Measurements from ENCODE around the gene GMPPA.

Gene GMPPA

DNA sequence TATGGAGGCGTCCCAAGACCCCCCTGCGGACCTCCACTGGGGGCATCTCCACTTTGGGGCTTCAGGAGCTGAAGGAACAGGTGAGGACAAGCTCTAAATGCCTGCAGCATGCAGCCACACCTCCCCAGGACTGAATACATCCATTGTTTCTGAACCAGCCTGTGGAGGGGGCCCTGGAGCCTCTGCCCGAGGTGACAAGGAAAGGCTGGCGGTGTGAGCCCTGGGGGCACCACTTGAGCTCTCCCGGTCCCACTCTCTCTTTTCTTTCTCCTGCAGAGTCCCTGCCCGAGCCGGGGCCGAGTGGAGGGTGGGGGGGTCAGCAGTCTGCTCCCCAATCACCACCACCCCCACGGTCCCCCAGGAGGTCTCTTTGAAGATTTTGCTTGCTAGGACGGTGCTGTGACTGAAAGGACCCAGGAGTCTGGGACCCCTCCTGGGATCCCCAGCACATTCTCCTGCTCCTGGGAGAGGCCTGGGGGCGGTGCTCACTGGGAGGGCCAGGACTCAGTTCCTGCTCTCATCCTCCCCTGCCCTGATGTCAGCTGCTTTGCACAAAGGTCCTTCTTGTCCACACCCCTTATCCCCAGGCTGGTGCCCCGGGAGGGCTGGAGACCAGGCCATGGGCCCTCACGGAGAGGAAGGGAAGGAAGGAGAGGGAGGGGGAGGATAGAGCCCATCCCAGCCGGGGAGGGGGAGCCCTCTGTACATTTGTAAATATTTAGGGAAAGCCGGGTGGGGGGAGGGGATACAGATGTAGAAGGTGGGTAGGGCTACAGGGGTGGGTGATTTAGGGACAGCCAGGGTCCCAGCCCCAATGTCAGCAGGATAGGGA is 39.2 kb downstream of the GMPPA start:
- DNase-seq (ENCODE audit: low read depth in 3 of 3, low spot score in 1 of 3) = no peak

DNA sequence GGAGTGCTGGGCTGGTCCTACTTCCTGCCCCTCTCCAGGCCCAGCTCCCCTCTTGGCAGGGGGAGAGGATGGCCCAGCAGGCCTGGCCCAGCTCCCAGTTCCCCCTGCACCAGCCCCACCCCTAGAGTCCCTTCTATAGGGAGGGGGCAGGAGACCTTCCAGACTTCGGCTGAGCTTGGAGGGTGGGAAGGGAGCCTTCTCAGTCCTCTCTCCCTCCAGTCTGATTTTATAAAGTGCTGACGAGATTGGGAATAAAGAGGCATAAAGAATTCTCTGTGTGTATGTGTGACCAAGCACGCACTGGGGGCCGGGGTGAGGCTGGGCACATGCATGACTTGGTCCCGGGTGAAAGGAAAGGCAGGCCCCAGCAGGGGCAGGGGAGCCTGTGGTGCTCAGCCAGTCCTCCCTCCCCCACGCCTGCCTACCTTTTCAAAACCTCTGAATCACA is 39.8 kb downstream of the GMPPA start:
- DNase-seq (ENCODE audit: low read depth in 3 of 3, low spot score in 1 of 3) = no peak

DNA sequence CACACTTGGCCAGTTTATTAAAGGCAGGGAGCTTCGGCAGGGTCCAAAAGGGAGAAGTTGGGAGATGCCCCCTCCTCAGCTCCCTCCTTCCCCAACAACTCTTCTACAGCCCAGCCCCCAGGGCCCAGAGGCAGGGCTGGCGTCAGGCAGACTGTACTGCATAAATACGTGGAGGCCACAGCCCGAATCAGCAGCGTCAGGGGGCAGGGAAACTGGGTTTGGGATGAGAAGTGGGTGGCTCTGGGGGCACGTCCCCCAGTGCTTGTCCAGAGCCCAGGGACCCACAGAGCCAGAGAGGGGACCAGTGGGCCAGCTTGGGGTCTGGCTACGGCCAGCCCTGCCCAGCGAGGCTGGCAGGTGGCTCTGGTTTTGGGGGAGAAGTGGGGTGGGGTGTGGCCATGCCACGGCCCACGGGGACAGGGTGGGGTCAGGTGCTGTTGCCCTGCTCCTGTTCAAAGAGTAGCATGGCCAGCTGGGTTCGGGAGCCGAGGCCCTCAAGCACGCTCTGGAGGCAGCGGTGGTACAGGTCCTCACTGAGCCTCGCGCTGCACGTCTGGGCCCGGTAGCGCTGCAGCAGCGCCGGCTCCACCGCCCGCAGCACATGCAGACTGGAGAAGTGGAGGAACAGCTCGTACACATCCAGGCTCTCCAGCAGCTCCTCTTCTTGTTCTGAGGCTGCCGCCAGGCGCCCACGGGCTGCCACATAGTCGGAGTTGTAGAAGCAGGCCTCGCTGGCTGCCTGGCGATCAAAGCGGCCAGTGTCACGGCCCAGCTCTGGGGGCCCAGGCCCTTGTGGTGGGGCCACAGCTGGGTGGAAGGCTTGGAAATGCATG is 40.5 kb downstream of the GMPPA start:
- no peak for DNase-seq (ENCODE audit: low read depth in 3 of 3, low spot score in 1 of 3)

DNA sequence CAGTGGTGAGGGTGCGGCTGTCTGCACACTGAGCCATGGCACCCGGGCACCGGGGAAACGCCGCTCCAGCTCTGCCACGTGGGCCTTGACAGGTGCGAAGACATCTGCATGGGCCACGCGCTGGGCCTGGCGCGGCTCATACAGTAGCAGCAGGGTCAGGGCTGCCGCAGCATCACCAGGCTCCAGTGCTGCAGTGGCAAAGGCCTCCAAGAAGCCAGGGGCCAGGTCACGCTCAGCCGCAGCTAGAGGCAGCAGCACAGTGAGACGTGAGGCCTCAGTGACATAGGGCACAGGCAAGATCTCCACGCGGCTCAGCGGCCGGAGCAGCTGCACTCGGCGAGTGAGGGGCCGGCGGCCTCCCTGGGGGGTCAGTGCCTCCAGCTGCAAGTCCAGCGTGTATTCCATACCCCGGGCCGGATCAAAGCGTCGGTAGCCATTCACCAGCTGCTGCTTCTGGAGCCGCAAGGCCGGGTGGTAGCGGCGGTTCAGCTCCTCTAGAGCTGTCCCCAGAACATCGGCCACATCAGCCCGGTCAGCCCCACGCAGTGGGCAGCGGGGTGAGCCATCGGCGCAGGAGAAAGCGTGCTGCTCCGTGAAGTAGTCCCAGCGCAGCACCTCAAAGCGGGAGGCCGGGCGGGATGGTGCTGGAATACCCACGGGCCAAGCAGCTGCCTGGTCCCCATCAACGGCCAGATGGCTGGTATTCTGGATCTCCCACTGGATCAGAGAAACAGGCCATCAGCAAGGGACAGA is 41.4 kb downstream of the GMPPA start:
- no peak for DNase-seq (ENCODE audit: low read depth in 3 of 3, low spot score in 1 of 3)

DNA sequence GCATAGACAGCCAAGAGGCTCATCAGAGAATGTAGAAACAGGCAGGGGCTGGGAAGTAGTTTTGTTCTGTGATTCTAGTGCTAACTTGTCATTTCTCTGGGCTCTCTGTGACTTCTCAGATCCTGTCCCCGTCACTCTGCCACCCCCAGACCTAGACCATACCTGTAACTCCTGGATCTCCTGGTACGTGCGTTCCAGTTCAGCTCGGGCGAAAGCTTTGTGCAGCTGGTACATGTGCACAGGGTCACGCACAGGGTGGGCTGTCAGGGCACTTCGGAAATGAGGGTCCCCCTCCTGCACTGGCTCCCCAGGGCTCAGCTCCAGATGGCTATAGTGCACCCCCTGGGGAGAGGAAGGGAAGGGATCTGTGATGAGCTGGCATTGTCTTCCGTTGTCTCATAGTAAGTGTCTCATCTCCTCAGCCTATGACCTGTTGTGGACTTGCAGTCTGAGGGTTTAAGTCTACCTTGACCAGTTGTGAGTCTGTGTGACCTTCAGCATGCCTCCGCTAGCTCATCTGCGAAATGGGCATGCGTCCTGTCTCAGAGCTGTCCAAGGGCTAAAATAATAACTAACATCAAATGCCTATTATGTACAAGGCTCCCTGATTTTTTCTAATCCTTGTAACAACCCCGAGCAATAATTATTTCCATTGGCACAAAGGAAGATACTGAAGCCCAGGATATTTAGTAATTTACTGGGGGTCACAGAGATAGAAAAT is 42.3 kb downstream of the GMPPA start:
- DNase-seq (ENCODE audit: low read depth in 3 of 3, low spot score in 1 of 3) = no peak

DNA sequence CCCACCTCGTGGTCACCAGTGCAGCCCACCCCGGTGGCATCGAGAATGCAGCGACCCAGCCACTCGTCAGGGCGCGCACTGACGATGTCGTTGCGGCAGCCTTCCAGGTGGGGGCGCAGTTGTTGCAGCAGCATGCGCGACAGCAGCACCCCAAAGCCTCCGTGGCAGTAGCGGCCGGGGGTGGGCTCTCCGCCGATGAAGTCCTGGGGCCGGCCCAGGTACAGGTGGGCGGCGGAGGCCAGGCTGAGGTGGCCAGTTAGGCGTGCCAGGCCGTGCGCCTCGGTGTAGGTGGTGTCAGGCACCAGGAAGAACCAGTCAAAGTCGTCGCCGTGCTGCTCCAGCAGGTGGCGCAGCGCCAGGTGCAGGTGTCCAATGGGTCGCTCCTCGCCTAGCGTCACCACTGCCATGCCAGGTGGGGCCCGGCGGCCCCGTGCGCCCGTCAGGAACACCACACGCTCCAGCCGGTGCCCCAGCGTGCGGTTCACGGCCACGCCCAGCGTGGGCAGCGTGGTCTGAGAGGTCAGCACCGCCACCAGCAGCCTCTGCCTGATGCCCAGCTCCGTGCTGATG is 43.0 kb downstream of the GMPPA start:
- peak; percentile 64 to 82 (median 65) for DNase-seq (ENCODE audit: low read depth in 3 of 3, low spot score in 1 of 3)

DNA sequence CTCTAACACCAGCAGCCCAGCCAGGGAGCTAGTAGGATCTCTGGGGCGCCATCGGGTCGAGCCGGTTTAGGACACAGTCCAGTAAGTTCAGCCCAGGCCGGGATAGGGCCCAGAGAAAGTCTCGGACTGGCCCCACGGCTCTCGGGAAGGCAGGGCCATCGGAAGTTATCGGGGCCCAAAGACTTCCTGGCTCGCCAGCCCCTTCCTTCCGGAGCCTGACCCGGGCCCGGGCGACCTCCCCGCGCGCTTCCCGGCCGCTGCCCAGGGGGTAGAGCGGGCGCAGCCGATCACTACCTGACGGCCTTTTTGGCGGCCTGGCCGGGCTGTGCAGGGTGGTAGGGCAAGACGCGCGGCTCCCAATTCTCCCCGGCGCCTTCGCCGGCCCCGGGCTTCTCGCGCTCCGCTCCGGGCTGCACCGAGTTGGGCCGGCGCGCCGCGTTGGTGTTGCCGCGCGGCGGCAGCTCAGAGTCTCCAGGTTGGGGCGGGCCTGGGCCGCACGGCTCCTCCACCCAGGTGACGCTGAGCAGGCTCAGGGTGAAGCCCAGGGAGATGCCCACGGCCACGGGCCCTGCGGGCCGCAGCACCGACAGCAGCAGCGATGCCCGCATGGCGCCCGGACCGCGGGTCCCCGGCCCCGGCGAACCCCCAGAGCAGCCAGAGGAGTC is 44.4 kb downstream of the GMPPA start:
- no peak for DNase-seq (ENCODE audit: low read depth in 3 of 3, low spot score in 1 of 3)

DNA sequence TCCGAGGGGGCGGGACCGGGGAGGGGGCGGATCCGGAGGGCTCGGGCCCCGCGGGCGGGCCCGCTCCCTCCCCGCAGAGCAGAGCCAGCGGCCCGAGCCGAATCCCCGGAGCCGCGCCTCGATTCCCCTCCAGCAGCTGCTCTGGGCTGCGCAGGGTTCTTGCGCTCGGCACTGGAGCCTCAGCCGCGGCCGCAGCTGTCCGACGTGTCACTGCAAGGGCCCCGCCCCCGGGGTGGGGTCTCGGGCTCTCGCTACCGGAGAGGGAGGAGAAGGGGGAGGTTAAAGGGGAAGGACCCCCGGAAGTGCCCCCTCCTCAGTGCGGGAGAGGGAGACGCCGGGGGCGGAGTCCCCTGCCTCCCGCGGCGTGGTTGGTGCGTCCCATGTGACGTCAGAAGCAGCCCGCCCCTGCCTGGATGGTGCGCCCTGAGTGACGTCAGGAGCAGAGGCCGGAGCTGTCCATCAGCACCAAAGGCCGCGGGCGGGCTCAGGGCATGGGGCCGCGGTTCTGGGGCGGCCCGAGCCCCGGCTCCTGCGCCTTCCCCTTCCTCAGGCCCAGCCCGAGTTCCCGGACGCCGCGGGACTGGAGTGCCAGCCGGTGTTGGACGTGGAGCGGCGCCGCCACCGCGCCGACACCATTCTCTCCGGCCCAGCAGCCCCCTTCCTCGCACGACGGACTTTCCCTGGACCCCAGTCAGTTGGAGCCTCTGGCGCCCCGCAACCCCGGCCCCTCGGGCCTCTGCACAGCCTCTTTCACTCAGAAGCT is 45.1 kb downstream of the GMPPA start, which contains the start of the genes CHPF and TMEM198:
Gene CHPF, minus strand, starts transcription at position 214 of the 763 bp plus-strand sequence. CDS start 271 bp downstream, outside the sequence.
Gene TMEM198, plus strand, starts transcription at position 433 of the 763 bp plus-strand sequence. CDS start 700 bp downstream, outside the sequence.
- peak; percentile 77 to 85 (median 81) for DNase-seq (ENCODE audit: low read depth in 3 of 3, low spot score in 1 of 3)

DNA sequence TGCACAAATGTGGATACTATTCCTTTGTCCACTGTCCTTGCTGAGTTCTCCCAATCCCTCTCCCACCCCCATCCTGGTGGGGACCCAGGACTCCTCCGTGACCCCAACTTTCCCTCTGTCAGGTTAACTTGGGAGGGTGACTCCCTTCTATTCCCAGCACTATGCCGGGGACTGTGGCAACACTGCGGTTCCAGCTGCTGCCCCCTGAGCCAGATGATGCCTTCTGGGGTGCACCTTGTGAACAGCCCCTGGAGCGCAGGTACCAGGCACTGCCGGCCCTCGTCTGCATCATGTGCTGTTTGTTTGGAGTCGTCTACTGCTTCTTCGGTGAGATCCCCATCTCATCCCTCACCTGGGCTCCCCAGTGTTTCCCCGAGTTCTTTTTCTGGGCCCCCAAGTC is 45.9 kb downstream of the GMPPA start:
- DNase-seq (ENCODE audit: low read depth in 3 of 3, low spot score in 1 of 3) = no peak

DNA sequence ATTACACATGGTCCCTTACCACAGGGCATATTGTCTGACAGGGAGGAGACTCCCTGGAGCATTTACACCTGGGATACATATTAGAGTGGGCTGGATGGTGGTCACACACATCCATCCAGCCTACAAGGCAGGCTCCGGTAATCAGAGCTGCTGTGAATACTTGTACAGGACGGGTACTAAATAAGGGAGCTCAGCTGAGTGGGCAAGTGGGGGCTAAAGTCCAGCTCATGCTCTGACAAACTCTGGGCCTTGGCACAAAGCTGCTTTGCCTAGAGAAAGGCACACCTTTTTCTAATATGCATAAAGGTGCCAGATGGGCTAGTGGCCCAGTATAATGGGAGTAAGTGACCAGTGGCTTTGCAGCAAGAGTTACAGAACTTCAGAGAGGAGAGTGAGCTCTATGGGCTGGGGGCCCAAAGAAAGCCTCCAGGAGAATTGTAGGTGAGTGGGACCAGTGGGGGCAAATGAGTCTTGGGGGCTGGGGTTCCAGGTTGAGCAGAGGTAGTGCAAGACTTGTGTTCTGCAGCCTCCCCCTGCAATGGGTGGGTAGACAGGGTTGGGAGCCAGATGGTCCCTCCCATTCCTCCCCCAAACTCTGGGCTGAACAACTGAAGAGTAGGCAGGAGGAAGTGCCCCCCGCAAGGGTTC is 46.7 kb downstream of the GMPPA start:
- no peak for DNase-seq (ENCODE audit: low read depth in 3 of 3, low spot score in 1 of 3)

DNA sequence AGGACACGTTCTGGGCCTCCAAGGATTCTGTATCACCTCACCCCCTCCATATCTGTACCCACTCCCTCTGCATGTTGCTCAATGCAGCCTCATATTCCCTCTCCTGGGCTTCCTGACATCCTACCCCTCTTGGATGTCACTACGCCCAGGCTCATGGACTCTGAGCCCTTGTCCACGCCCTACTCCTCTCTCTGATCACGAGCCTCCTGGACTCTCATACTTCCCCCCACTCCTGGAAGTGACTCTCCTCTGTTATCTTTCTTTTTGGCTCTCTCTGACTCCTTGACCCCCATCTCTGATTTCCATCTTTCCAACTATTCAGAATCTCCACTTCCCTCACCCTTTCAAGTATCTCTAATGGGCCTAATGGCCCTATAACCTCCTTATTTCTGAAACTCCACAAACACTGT is 47.3 kb downstream of the GMPPA start:
- DNase-seq (ENCODE audit: low read depth in 3 of 3, low spot score in 1 of 3) = no peak

DNA sequence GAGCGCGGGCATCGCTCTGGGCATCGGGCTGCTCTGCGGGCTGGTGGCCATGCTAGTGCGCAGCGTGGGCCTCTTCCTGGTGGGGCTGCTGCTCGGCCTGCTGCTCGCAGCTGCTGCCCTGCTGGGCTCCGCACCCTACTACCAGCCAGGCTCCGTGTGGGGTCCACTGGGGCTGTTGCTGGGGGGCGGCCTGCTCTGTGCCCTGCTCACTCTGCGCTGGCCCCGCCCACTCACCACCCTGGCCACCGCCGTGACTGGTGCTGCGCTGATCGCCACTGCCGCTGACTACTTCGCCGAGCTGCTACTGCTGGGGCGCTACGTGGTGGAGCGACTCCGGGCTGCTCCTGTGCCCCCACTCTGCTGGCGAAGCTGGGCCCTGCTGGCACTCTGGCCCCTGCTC is 48.9 kb downstream of the GMPPA start:
- no peak for DNase-seq (ENCODE audit: low read depth in 3 of 3, low spot score in 1 of 3)

DNA sequence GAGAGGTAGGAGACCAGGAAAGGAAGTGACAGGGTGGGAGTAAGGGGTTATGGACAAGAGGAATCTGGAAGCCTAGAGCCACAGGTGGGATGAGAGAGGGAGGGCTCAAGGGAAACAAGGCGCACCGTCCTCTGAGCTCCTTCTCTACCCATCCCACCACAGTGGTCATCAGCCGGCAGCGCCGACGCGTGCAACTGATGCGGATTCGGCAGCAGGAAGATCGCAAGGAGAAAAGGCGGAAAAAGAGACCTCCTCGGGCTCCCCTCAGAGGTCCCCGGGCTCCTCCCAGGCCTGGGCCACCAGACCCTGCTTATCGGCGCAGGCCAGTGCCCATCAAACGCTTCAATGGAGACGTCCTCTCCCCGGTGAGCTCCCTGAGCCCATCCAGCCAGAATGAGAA is 50.3 kb downstream of the GMPPA start:
- no peak for DNase-seq (ENCODE audit: low read depth in 3 of 3, low spot score in 1 of 3)

DNA sequence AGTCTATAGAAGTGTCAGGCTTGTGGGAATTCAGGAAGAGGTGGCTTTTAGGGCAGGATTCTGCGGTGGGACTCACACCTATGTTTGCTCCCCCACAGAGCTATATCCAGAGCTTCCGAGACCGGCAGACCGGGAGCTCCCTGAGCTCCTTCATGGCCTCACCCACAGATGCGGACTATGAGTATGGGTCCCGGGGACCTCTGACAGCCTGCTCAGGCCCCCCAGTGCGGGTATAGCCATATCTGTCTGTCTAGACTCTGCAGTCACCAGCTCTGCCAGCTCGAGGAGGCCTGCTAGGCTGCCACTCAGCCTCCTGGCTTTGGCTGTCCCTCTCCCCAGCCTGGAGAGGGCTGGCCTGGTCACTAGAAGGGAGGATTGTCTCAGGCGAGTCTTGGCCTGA is 50.9 kb downstream of the GMPPA start:
- DNase-seq (ENCODE audit: low read depth in 3 of 3, low spot score in 1 of 3) = no peak

DNA sequence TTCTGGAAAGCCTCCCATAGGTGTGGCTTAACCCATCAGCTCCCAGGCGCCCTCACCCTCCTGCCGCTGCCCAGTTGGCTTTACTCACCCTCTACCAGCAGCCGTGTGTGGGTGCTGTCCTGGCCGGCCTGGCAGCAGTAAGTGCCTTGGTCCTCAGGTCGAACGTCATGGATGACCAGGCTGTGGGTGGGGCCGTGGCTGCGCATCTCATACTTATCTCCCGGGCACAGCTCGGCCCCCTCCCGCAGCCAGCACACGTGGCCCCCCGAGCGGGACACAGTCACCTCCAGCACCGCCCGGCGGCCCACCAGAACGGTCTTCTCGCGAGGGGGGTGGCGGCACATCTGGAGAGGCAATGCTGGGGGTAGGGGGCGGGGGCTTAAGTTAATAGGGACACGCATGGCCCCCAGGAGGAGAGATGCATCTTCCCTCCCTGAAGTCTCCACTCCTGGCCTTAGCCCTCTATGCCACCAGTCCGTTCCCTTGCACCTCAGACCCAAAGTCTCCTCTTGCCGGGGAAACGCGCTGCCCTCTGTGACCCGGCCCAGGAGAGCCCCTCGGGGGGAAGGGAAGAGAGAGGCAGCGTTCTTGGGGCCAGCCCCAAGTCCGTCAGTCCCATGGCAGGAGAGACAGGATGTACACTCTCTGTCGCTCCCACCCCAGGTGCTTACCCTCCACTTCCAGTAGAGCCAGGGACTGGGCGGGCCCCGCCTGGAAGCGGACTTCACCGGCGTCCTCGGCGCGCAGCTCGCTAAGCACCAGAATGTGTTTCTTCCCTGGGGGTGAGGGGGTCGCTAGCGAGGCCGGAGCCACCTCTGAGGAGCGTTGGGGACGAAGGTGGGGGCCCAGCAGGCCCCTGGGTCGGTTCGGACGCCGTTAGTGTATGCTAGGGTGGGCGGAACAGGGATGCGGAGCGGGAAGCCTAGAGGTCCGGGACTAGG is 53.0 kb downstream of the GMPPA start:
- no peak for DNase-seq (ENCODE audit: low read depth in 3 of 3, low spot score in 1 of 3)

DNA sequence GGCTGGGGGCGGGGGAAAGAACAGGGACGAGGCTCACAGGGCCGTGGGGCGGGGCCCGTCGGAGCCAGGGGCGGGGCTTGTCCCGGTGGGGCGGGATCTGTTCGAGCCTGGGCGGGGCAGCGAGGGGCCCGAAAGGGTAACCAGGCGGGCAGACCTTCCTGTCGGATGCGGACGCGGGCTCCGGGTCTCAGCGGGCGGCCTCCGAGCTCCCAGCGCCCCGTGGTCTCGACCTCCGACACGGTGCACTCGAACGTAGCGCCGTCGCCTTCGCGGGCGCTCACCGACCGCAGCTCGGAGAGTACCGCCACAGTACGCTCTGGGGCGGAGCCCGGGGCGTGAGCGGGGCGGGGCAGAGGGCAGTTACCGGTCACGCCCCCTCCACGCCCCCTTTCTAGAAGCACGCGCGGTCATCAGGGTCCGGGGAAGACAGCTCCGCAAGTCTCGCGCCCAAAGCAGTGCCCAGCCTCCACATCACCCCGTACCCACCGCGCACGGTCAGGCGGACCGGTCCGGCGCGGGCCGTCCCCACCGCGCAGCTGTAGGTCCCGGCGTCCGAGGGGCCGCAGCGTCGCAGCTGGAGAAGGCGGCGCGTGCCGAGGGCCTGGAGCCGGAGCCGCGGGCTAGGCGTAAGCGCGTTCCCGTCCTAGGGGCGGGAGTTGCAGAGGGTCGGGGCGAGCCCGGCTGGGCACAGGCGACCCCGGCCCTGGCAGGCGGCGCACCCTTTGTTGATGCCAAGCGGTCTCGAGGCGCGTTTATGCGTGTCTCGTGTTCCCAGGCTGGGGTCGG is 53.9 kb downstream of the GMPPA start:
- DNase-seq (ENCODE audit: low read depth in 3 of 3, low spot score in 1 of 3) = peak; percentile 37 to 75 (median 54)

DNA sequence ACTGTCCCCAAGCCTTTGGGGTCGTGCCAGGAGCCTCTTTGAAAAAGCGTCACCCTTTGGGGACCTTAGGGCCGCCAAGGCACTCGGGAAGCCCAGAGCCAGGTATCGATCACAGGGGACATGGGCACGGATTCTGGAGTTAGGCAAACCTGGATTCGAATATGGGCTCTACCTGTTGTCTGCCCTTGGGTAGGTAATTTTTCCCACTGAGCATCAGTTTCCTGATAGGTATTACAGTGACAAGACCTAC is 54.4 kb downstream of the GMPPA start:
- no peak for DNase-seq (ENCODE audit: low read depth in 3 of 3, low spot score in 1 of 3)

Data from stimulated activated CD4-positive, alpha-beta T cell treated with anti-CD3 and anti-CD28 coated beads, TNF-alpha, amount 100 ng/mL, for 1 hour (primary cell).